H9 (cell line): ENCODE measurements around the gene RASAL1. TPM values are rescaled to one million over a fixed set of nuclear protein-coding genes. Genes with fewer than 3 reads are reported as not detected.

ENCODE experiments used
- DNase-seq: peaks from one replicate; pipeline ENCODE4 v3.0.0-alpha.2; 2017
- H2AFZ ChIP-seq: one replicate; pipeline ENCODE4 v1.6.1; 2013; ENCODE audit warnings: mild to moderate bottlenecking, low read length, control low read depth, moderate library complexity
- H2AK5ac ChIP-seq: 2 replicates; pipeline ENCODE4 v1.6.1; 2013; ENCODE audit warnings: low read length, control low read depth, mixed read lengths; ENCODE audit not compliant: insufficient read length
- H2BK120ac ChIP-seq: one replicate; pipeline ENCODE4 v1.6.1; 2013; ENCODE audit warnings: low read depth, mild to moderate bottlenecking, low read length, control low read depth, inconsistent platforms; ENCODE audit not compliant: poor library complexity, severe bottlenecking
- H2BK12ac ChIP-seq: 2 replicates; pipeline ENCODE4 v1.6.1; 2013; ENCODE audit warnings: low read length, control low read depth, mixed read lengths, low read depth; ENCODE audit not compliant: insufficient read length
- H2BK15ac ChIP-seq: 2 replicates; pipeline ENCODE4 v1.6.1; 2013; ENCODE audit warnings: low read depth, low read length, control low read depth
- H2BK20ac ChIP-seq: one replicate; pipeline ENCODE4 v1.6.1; 2013; ENCODE audit warnings: low read depth, mild to moderate bottlenecking, low read length, control low read depth, inconsistent platforms; ENCODE audit not compliant: poor library complexity, severe bottlenecking
- H2BK5ac ChIP-seq: 2 replicates; pipeline ENCODE4 v1.6.1; 2013; ENCODE audit warnings: low read length, control low read depth, mixed read lengths; ENCODE audit not compliant: insufficient read length
- H3K14ac ChIP-seq: 2 replicates; pipeline ENCODE4 v1.6.1; 2013; ENCODE audit warnings: low read length, control low read depth; ENCODE audit not compliant: insufficient read depth
- H3K18ac ChIP-seq: 2 replicates; pipeline ENCODE4 v1.6.1; 2013; ENCODE audit warnings: low read depth, mild to moderate bottlenecking, mixed read lengths, low read length, control low read depth; ENCODE audit not compliant: insufficient read length
- H3K23ac ChIP-seq: 2 replicates; pipeline ENCODE4 v1.6.1; 2013; ENCODE audit warnings: low read length, control low read depth, mixed read lengths, low read depth; ENCODE audit not compliant: insufficient read length
- H3K23me2 ChIP-seq: 2 replicates; pipeline ENCODE4 v1.6.1; 2013; ENCODE audit warnings: low read depth, mild to moderate bottlenecking, mixed read lengths, low read length, control low read depth; ENCODE audit not compliant: insufficient read length, poor library complexity, severe bottlenecking
- H3K27ac ChIP-seq: 2 replicates; pipeline ENCODE4 v1.5.1; 2013; ENCODE audit warnings: low read length, control low read depth, mixed read lengths, low read depth; ENCODE audit not compliant: insufficient read length
- H3K27me3 ChIP-seq: 2 replicates; pipeline ENCODE4 v1.6.1; 2013; ENCODE audit warnings: low read length, control low read depth, inconsistent platforms; ENCODE audit not compliant: insufficient read depth
- H3K4ac ChIP-seq: 2 replicates; pipeline ENCODE4 v1.6.1; 2013; ENCODE audit warnings: low read depth, mild to moderate bottlenecking, control low read depth, inconsistent platforms, low read length, moderate library complexity
- H3K4me1 ChIP-seq: 2 replicates; pipeline ENCODE4 v1.6.1; 2013; ENCODE audit warnings: low read length, control low read depth, inconsistent platforms; ENCODE audit not compliant: insufficient read depth
- H3K4me2 ChIP-seq: 2 replicates; pipeline ENCODE4 v1.6.1; 2013; ENCODE audit warnings: low read length, control low read depth, mixed read lengths; ENCODE audit not compliant: insufficient read length, insufficient read depth
- H3K56ac ChIP-seq: 2 replicates; pipeline ENCODE4 v1.6.1; 2013; ENCODE audit warnings: low read depth, mild to moderate bottlenecking, mixed read lengths, low read length, control low read depth; ENCODE audit not compliant: insufficient read length
- H3K79me1 ChIP-seq: 2 replicates; pipeline ENCODE4 v1.6.1; 2013; ENCODE audit warnings: low read depth, mild to moderate bottlenecking, moderate library complexity, low read length, control low read depth, inconsistent platforms; ENCODE audit not compliant: insufficient read depth, poor library complexity, severe bottlenecking
- H3K79me2 ChIP-seq: 2 replicates; pipeline ENCODE4 v1.6.1; 2013; ENCODE audit warnings: low read length, control low read depth, inconsistent platforms; ENCODE audit not compliant: insufficient read depth
- H3K9ac ChIP-seq: 2 replicates; pipeline ENCODE4 v1.6.1; 2013; ENCODE audit warnings: low read length, control low read depth, mixed read lengths; ENCODE audit not compliant: insufficient read length; ENCODE audit errors: extremely low read depth
- H3K9me3 ChIP-seq: one replicate; pipeline ENCODE4 v1.6.1; 2013; ENCODE audit warnings: low read depth, low read length, inconsistent platforms; ENCODE audit not compliant: control insufficient read depth
- H3T11ph ChIP-seq: one replicate; pipeline ENCODE4 v1.6.1; 2013; ENCODE audit warnings: mild to moderate bottlenecking, low read length, control low read depth, inconsistent platforms
- H4K20me1 ChIP-seq: one replicate; pipeline ENCODE4 v1.6.1; 2013; ENCODE audit not compliant: control insufficient read depth, insufficient read length, insufficient read depth
- H4K5ac ChIP-seq: 2 replicates; pipeline ENCODE4 v1.6.1; 2013; ENCODE audit warnings: low read depth, mild to moderate bottlenecking, mixed read lengths, low read length, control low read depth; ENCODE audit not compliant: insufficient read length
- H4K8ac ChIP-seq: replicated peaks from 2 replicates; pipeline ENCODE4 v1.6.1; 2013; ENCODE audit warnings: low read length, control low read depth, mixed read lengths, low read depth; ENCODE audit not compliant: insufficient read length
- H4K91ac ChIP-seq: 2 replicates; pipeline ENCODE4 v1.6.1; 2013; ENCODE audit warnings: low read depth, mild to moderate bottlenecking, moderate library complexity, mixed read lengths, low read length, control low read depth; ENCODE audit not compliant: insufficient read length
- H3K27ac Mint-ChIP-seq, 3 experiments: 2 replicates in 2 of 3; 3 replicates in 1 of 3; pipeline ENCODE4 v1.8.0; 2020 to 2021; ENCODE audit warnings: mixed read lengths in 3 of 3, mild to moderate bottlenecking in 1 of 3, moderate library complexity in 1 of 3
- H3K27me3 Mint-ChIP-seq: 2 replicates; pipeline ENCODE4 v1.8.0; 2021; ENCODE audit warnings: low read depth, mild to moderate bottlenecking, moderate library complexity, mixed read lengths
- H3K36me3 Mint-ChIP-seq, 3 experiments: 2 replicates in 2 of 3; 3 replicates in 1 of 3; pipeline ENCODE4 v1.8.0; 2020 to 2021; ENCODE audit warnings: low read depth in 3 of 3, mixed read lengths in 3 of 3; ENCODE audit not compliant: insufficient read depth in 1 of 3
- H3K4me1 Mint-ChIP-seq, 2 experiments: 2 replicates each; pipeline ENCODE4 v1.8.0; 2020; ENCODE audit warnings: mixed read lengths in 2 of 2
- H3K4me3 Mint-ChIP-seq, 2 experiments: 2 replicates in 1 of 2; 3 replicates in 1 of 2; pipeline ENCODE4 v1.8.0; 2020 to 2021; ENCODE audit warnings: mild to moderate bottlenecking in 2 of 2, mixed read lengths in 2 of 2, moderate library complexity in 1 of 2
- H3K9me3 Mint-ChIP-seq, 2 experiments: 2 replicates in 1 of 2; 3 replicates in 1 of 2; pipeline ENCODE4 v1.8.0; 2020; ENCODE audit warnings: mild to moderate bottlenecking in 2 of 2, mixed read lengths in 2 of 2, moderate library complexity in 1 of 2
- CTCF ChIP-seq: fragments of 200-600 bp; sonication (generic); conservative IDR thresholded peaks from 3 replicates; pipeline ENCODE4 v1.8.0; 2021; ENCODE audit warnings: antibody characterized with exemption, mild to moderate bottlenecking
- WGBS: extraction: QIAGEN DNeasy Blood & Tissue Kit; methylation state at CpG from one replicate; pipeline ENCODE4 v1.1.7; 2013; ENCODE audit warnings: missing lambda C conversion rate, low lambda C conversion rate, mixed read lengths; ENCODE audit not compliant: insufficient read length; ENCODE audit errors: extremely low coverage; 5-methylcytosine and 5-hydroxymethylcytosine counted together
- total RNA-seq: library from RNA; stranded (reverse); gene quantifications from 2 replicates; pipeline ENCODE4 v1.2.1, GENCODE V29; 2021

The RASAL1 gene
- total RNA-seq, 1 experiment from 2014 or later, result 2.3 TPM

GRCh38 chr12:113095405-113095804, 40.2 kb downstream of the RASAL1 start:
- H3K4me3 Mint-ChIP-seq, result peak overlapping the region in 1 of 2 experiments; percentile 68; a peak in 2 of 5 replicates
- no CpG with 5 or more reads among the region's 6 CpGs for WGBS

More at GRCh38 chr12:113095405-113095804, 40.2 kb downstream of the RASAL1 start:
- Histone ChIP-seq H4K8ac (no peak overlapping the region), H3T11ph (no peak overlapping the region), H3K14ac (no peak overlapping the region), H3K18ac (no peak overlapping the region), H3K79me2 (no peaks in the 10 kb centered on the region), H3K4me1 (no peaks in the 10 kb centered on the region), H3K27ac (no peak overlapping the region), H2AK5ac (no peak overlapping the region), H2BK120ac (no peak overlapping the region), H2AFZ (no peak overlapping the region), H2BK15ac (no peak overlapping the region), H4K91ac (no peak overlapping the region), H2BK12ac (no peak overlapping the region), H3K79me1 (no peaks in the 10 kb centered on the region), H3K9ac (no peak overlapping the region), H3K4ac (no peak overlapping the region), H2BK20ac (no peak overlapping the region), H3K27me3 (no peaks in the 10 kb centered on the region), H3K23me2 (no peaks in the 10 kb centered on the region), H3K9me3 (no peaks in the 10 kb centered on the region), H4K20me1 (no peaks in the 10 kb centered on the region), H4K5ac (no peak overlapping the region), H3K23ac (no peak overlapping the region), H2BK5ac (no peak overlapping the region), H3K4me2 (no peak overlapping the region), H3K56ac (no peak overlapping the region)
- DNase-seq, result no peak
- Mint-ChIP-seq H3K27ac (no peak overlapping the region), H3K4me1 (peaks cover 19 to 25% of the 10 kb centered on the region in 2 experiments), H3K9me3 (no peaks in the 10 kb centered on the region; a peak in 1 of 5 replicates), H3K36me3 (no peaks in the 10 kb centered on the region; a peak in 1 of 7 replicates), H3K27me3 (peaks cover 23% of the 10 kb centered on the region)
- no peak for TF ChIP-seq CTCF
